ENCODE measurements around the gene LUM.

LUM gene

GRCh38 chr12:91080041-91080440, 31.3 kb downstream of the LUM start:
- no peak for DNase-seq
- intact Hi-C loops (cut with DNase I) = no loop called here

GRCh38 chr12:91078501-91078900, 32.8 kb downstream of the LUM start:
- DNase-seq = no peak
- intact Hi-C loops (cut with DNase I) = no loop called here

GRCh38 chr12:91077228-91077954, 33.9 kb downstream of the LUM start:
- DNase-seq = no peak
- intact Hi-C loops (cut with DNase I) = no loop called here

- intact Hi-C loops (cut with DNase I) = no loop called here
Measured at GRCh38 chr12:91074851-91075250, 36.4 kb downstream of the LUM start.

GRCh38 chr12:91074154-91074709, 37.1 kb downstream of the LUM start:
- intact Hi-C loops (cut with DNase I) = no loop called here
- no peak for DNase-seq

More at GRCh38 chr12:91074851-91075250, 36.4 kb downstream of the LUM start:
- DNase-seq = no peak

- no peak for DNase-seq
- intact Hi-C loops (cut with DNase I) = no loop called here
Measured at GRCh38 chr12:91073426-91073825, 37.9 kb downstream of the LUM start.

- no peak for DNase-seq
- intact Hi-C loops (cut with DNase I) = no loop called here
Measured at GRCh38 chr12:91072931-91073330, 38.4 kb downstream of the LUM start.

- intact Hi-C loops (cut with DNase I) = no loop called here
Measured at GRCh38 chr12:91070936-91071335, 40.4 kb downstream of the LUM start.

GRCh38 chr12:91065396-91065795, 45.9 kb downstream of the LUM start:
- no peak for DNase-seq
- intact Hi-C loops (cut with DNase I) = no loop called here

More at GRCh38 chr12:91070936-91071335, 40.4 kb downstream of the LUM start:
- DNase-seq = no peak

GRCh38 chr12:91064640-91065039, 46.7 kb downstream of the LUM start:
- intact Hi-C loops (cut with DNase I) = no loop called here
- DNase-seq = no peak

GRCh38 chr12:91061091-91061490, 50.2 kb downstream of the LUM start:
- intact Hi-C loops (cut with DNase I) = no loop called here
- DNase-seq = no peak

- no peak for DNase-seq
- intact Hi-C loops (cut with DNase I) = no loop called here
Measured at GRCh38 chr12:91059211-91059610, 52.1 kb downstream of the LUM start.

GRCh38 chr12:91058786-91059185, 52.5 kb downstream of the LUM start:
- intact Hi-C loops (cut with DNase I) = no loop called here
- no peak for DNase-seq

GRCh38 chr12:91057368-91058165, 53.7 kb downstream of the LUM start, which contains the start of gene KERA:
Gene KERA (minus strand): TSS chr12:91058024. CDS start chr12:91056281, 1,743 bp downstream.
- intact Hi-C loops (cut with DNase I) = no loop called here

GRCh38 chr12:91056488-91056887, 54.8 kb downstream of the LUM start:
- intact Hi-C loops (cut with DNase I) = no loop called here
- DNase-seq = no peak

More at GRCh38 chr12:91057368-91058165, 53.7 kb downstream of the LUM start, which contains the start of gene KERA:
- no peak for DNase-seq

GRCh38 chr12:91055976-91056375, 55.3 kb downstream of the LUM start:
- intact Hi-C loops (cut with DNase I) = no loop called here
- DNase-seq = no peak

GRCh38 chr12:91053951-91054715, 57.2 kb downstream of the LUM start:
- DNase-seq = no peak
- intact Hi-C loops (cut with DNase I) = no loop called here

All from head of caudate nucleus (tissue), 42 donors.